Aorta (tissue), 5 donors: ENCODE data around the gene SPPL3. TPM values are rescaled to one million over a fixed set of nuclear protein-coding genes. Genes with fewer than 3 reads are reported as not detected.
"Not testable (repeated sequence)": the region's sequence is repeated elsewhere in the genome, so short reads cannot be mapped to it uniquely, and the experiment has no call there.

Source experiments
- ATAC-seq: fragments of 200-7000 bp; cut with Tn5 transposase; one replicate; pipeline ENCODE4 v1.9.1; 2022; ENCODE audit warnings: moderate library complexity; ENCODE audit not compliant: low FRiP score
- DNase-seq, 2 donors: peaks; one replicate each; pipeline ENCODE4 v3.0.0-alpha.2; 2020
- H3K27ac ChIP-seq, 2 donors: one replicate each; pipeline ENCODE4 v1.5.1; 2013; ENCODE audit warnings: low read length in 2 of 2, mild to moderate bottlenecking in 2 of 2, moderate library complexity in 2 of 2, control low read depth in 1 of 2, inconsistent platforms in 1 of 2, low read depth in 1 of 2
- H3K27me3 ChIP-seq, 2 donors: one replicate each; pipeline ENCODE4 v1.6.1; 2013; ENCODE audit warnings: control low read depth in 1 of 2, low read length in 1 of 2, mild to moderate bottlenecking in 1 of 2, moderate library complexity in 1 of 2; ENCODE audit not compliant: insufficient read depth in 2 of 2, control insufficient read depth in 1 of 2
- H3K36me3 ChIP-seq, 2 donors: one replicate each; pipeline ENCODE4 v1.6.1; 2013; ENCODE audit warnings: control low read depth in 1 of 2, low read length in 1 of 2, mild to moderate bottlenecking in 1 of 2; ENCODE audit not compliant: insufficient read depth in 2 of 2, control insufficient read depth in 1 of 2
- H3K4me1 ChIP-seq, 2 donors: one replicate each; pipeline ENCODE4 v1.6.1; 2013; ENCODE audit warnings: low read length in 2 of 2, control low read depth in 1 of 2, mild to moderate bottlenecking in 1 of 2, moderate library complexity in 1 of 2; ENCODE audit not compliant: insufficient read depth in 2 of 2, control insufficient read depth in 1 of 2
- H3K4me3 ChIP-seq, 2 donors: one replicate each; pipeline ENCODE4 v1.5.1; 2013; ENCODE audit warnings: low read length in 2 of 2, control low read depth in 1 of 2, mild to moderate bottlenecking in 1 of 2
- H3K9me3 ChIP-seq: one replicate; pipeline ENCODE4 v1.6.1; 2013; ENCODE audit warnings: mild to moderate bottlenecking, low read length; ENCODE audit not compliant: control insufficient read depth
- WGBS, 2 donors: extraction: QIAGEN DNeasy Blood & Tissue Kit; methylation state at CpG; one replicate each; pipeline ENCODE4 v1.1.7; 2013; 5-methylcytosine and 5-hydroxymethylcytosine counted together
- intact Hi-C, 2 donors: fragments of 100-400 bp; cut with DNase I; formaldehyde crosslinking; loops; one replicate each; pipeline versions ENCODE4 v1.14.2 to v1.15.0; 2022
- long read RNA-seq, 2 donors: library from polyadenylated mRNA; unstranded; transcript quantifications; one replicate each; pipeline ENCODE4 v2.0.0, GENCODE V29; 2020 to 2021
- polyA plus RNA-seq, 2 donors: library from polyadenylated mRNA; stranded (reverse); fragments of 200-250 nt; gene quantifications; one replicate each; pipeline ENCODE4 v1.2.3, GENCODE V29; 2013
- total RNA-seq, 2 donors: library from RNA; stranded (reverse); fragmentation: NEBNext Ultra II Directional; extraction: Animal tissue kit (Norgen Biotek cat#: 25700); gene quantifications; one replicate each; pipeline ENCODE4 v1.2.1, GENCODE V29; 2021
- donor health status: healthy with polysubstance abuse.
- donor health status: Bipolar disorder and iron deficiency.
- donor health status: DM: no; HTN: no; CAD: no.
- donor health status: DM: no; HTN: no; CAD: no.
- donor health status: DM: yes; HTN: yes; CAD: no.

SPPL3 gene, protein sequence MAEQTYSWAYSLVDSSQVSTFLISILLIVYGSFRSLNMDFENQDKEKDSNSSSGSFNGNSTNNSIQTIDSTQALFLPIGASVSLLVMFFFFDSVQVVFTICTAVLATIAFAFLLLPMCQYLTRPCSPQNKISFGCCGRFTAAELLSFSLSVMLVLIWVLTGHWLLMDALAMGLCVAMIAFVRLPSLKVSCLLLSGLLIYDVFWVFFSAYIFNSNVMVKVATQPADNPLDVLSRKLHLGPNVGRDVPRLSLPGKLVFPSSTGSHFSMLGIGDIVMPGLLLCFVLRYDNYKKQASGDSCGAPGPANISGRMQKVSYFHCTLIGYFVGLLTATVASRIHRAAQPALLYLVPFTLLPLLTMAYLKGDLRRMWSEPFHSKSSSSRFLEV
- total RNA-seq, result 10 to 100 TPM; 33.1 to 48.9 TPM
- 10 to 100 TPM in 1 of 2 donors, 1 to 10 TPM in 1; 5.4 to 21.7 TPM for polyA plus RNA-seq
- long read RNA-seq, donor 1, partial matches to known transcripts, result 4 of 12 reads
- long read RNA-seq, donor 1, other reads (novel, unspliced or antisense), result 5 of 12 reads
- long read RNA-seq, donor 2, full-length matches to known transcripts, result 33 of 49 reads
- long read RNA-seq, donor 2, partial matches to known transcripts, result 7 of 49 reads
- long read RNA-seq, donor 2, other reads (novel, unspliced or antisense), result 9 of 49 reads

DNA sequence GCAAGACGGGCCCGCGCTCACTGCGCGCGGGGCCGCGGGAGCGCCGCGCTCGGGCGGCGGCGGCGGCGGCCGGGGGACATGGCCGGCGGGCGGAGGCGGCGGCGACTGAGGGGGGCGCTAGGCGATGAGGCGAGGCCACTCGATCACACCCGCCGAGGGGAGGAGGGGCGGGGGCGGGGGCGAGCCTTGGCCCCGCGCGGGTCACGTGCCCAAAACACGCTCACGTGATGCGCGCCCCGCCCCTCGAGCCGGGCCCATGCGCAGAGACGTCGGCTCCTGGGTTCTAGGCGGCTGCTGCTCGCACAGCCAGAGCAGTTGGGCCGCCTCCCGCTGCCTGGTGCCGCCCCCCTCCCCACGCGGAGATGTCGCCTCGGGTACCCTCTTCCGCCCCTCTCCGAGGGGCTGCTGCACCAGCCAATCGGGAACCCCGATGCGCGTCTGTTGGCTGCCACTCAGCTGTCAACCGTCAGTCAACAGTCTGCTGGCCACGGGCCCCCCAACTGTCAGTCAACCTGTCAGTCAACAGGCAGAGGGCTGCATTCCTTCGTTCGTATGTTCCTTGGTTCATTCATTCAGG lies at the start of gene SPPL3:
SPPL3 (minus strand) TSS at position 162 of the 577 bp plus-strand sequence. CDS start 491 bp downstream, outside the sequence.
- peak; percentile 95 for ATAC-seq
- Histone ChIP-seq H3K4me3 (peak within 1 kb of the TSS; percentile 93 to 98), H3K27ac (peak within 1 kb of the TSS in 1 of 2 donors; percentile 39), H3K36me3 (no peaks in the 10 kb centered on the region), H3K9me3 (no peaks in the 10 kb centered on the region), H3K4me1 (peaks cover 1 to 8% of the 10 kb centered on the region in 2 donors), H3K27me3 (no peaks in the 10 kb centered on the region)
- intact Hi-C loops, result loop anchor here in 1 of 2 donors (10.0 kb wide), 1 partner anchor 69 kb away; no protein-coding TSS in a partner anchor
- peak; percentile 95 to 97 for DNase-seq
- WGBS, 2 donors, result 1% methylated on average over 42 to 66 of the region's 66 CpGs

DNA sequence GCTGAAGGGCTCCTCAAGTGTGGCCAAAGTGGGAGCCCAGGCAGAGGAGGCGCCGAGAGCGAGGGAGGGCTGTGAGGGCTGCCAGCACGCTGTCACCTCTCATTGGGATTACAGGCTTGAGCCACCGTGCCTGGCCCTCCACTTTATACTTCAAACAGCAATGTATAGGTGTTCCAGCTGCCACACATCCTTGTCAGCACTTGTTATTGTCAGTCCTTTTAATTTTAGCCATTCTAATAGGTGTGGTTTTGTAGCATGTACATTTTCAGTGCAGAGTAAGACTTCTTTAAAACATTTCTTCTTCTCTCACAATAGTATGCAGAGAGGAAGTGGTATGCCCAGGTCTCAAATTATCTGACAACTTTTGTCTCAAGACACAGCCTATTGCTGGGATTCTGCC lies 46.6 kb upstream of the SPPL3 start:
- Histone ChIP-seq H3K9me3 (peaks cover 2% of the 10 kb centered on the region), H3K36me3 (no peaks in the 10 kb centered on the region), H3K4me1 (no peaks in the 10 kb centered on the region), H3K4me3 (no peak overlapping the region), H3K27me3 (no peaks in the 10 kb centered on the region), H3K27ac (no peak overlapping the region)
- DNase-seq, result no peak
- intact Hi-C loops, result no loop called here
- 94 to 95% methylated on average over 5 of the region's 5 CpGs for WGBS, 2 donors
- ATAC-seq, result no peak

DNA sequence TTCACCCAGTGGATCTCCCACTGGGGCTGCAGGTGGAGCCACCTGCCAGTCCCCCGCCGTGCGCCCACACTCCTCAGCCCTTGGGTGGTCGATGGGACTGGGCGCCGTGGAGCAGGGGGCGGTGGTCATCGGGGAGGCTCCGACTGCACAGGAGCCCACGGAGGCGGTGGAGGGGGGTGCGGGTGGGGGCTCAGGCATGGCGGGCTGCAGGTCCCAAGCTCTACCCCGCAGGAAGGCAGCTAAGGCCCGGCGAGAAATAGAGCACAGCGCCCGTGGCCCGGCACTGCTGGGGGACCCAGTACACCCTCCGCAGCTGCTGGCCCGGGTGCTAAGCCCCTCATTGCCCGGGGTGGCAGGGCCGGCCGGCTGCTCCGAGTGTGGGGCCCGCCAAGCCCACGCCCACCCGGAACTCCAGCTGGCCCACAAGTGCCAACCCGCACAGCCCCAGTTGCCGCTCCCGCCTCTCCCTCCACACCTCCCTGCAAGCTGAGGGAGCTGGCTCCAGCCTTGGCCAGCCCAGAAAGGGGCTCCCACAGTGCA lies 46.2 kb upstream of the SPPL3 start:
- DNase-seq, result not testable (repeated sequence)

DNA sequence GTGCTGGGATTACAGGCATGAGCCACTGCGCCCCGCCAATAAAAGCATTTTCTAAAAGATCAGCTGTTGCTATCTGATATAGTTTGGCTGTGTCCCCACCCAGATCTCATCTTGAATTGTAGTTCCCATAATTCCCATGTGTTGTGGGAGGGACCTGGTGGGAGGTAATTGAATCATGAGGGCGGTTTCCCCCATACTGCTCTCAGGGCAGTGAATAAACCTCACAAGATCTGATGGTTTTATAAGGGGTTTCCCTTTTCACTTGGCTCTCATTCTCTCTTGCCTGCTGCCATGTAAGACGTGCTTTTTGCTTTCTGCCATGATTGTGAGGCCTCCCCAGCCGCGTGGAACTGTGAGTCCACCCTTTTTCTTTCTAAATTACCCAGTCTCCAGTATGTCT lies 41.4 kb upstream of the SPPL3 start:
- 87 to 88% methylated on average over 6 of the region's 6 CpGs for WGBS, 2 donors
- DNase-seq, intact Hi-C loops: not testable (repeated sequence)

More for the DNA sequence above, 46.2 kb upstream of the SPPL3 start:
- H3K9me3 ChIP-seq, H3K36me3 ChIP-seq, H3K27ac ChIP-seq, H3K4me3 ChIP-seq, H3K27me3 ChIP-seq, intact Hi-C loops, H3K4me1 ChIP-seq, ATAC-seq: not testable (repeated sequence)
- WGBS, 2 donors, result 97% methylated on average over 19 to 31 of the region's 31 CpGs

DNA sequence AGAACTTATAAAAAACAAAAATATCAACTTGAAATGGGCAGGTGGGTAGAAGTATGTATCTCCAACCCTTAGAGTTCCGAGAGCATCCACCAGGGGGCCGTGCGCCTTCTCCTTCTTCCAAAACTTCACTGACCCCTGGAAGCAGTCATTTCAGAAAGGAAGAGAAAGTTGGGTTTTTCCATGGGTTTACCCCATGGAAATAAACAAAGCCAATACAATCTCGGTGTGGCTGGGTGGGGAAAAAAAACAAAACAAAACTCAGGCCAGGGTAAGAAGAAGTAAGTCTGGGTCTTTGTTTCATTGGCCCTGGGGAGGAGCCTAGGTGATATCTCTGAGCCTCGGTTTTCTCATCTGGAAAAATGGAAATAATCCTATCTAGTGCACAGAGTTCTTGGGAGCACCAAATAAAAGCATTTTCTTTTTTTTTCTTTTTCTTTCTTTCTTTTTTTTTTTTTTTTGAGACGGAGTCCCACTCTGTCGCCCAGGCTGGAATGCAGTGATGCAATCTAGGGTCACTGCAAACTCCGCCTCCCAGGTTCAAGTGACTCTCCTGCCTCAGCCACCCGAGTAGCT lies 40.6 kb upstream of the SPPL3 start:
- ATAC-seq, result no peak
- H3K4me3 ChIP-seq, result no peak overlapping the region
- no peaks in the 10 kb centered on the region for H3K9me3 ChIP-seq
- WGBS, 2 donors, result 46 to 47% methylated on average over 9 of the region's 9 CpGs
- peak; percentile 72 to 80 for DNase-seq
- intact Hi-C loops, result no loop called here
- H3K27ac ChIP-seq, result no peak overlapping the region
- no peaks in the 10 kb centered on the region for H3K4me1 ChIP-seq
- no peaks in the 10 kb centered on the region for H3K27me3 ChIP-seq
- H3K36me3 ChIP-seq, result no peaks in the 10 kb centered on the region

More for the DNA sequence above, 41.4 kb upstream of the SPPL3 start:
- not testable (repeated sequence) for H3K4me1 ChIP-seq, ATAC-seq, H3K4me3 ChIP-seq, H3K36me3 ChIP-seq, H3K27ac ChIP-seq, H3K9me3 ChIP-seq, H3K27me3 ChIP-seq

DNA sequence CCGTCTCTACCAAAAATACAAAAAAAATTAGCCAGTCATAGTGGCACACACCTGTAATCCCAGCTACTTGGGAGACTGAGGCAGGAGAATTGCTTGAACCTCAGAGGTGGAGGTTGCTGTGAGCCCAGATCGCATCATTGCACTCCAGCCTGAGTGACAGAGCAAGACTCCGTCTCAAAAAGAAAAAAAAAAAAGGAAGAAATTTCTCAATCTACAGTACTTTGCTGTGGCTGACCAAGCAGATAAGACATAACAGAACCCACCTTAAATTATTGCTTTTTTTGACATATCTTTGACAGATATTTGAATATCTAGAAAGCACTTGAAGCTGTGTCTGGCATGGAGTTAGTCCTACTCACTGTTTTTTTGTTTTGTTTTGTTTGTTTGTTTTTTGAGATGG lies 39.3 kb upstream of the SPPL3 start:
- no peaks in the 10 kb centered on the region for H3K9me3 ChIP-seq
- H3K27me3 ChIP-seq, result no peaks in the 10 kb centered on the region
- no peaks in the 10 kb centered on the region for H3K4me1 ChIP-seq
- H3K4me3 ChIP-seq, result no peak overlapping the region
- ATAC-seq, result no peak
- intact Hi-C loops, result no loop called here
- 72 to 75% methylated on average over 3 of the region's 3 CpGs for WGBS, 2 donors
- no peak for DNase-seq
- H3K36me3 ChIP-seq, result no peaks in the 10 kb centered on the region
- no peak overlapping the region for H3K27ac ChIP-seq

DNA sequence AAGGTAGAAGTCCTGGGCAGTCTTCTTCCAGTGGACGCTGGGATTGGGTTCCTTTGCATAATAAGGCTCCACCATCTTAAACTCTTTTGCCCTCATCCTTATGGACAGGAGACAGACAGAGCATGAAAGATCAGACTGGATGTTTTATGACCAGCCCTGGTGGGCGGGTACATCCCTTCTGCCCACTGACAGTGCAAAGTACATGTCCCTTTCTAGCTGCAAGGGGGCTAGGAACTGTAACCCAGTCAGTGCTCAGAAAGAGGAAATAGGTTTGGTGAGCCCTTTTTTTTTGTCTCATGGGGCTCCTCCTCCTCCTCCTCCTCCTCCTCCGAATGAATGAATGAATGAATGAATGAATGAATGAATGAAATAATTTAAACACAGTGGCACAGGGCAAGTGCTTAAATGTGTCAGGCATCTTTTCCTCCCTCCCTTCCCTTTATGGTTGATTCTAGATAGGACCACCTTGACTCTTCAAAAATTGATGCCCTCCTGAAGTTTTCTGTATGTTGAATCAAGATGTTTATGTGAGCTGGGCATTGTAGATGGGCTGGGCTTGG lies 37.8 kb upstream of the SPPL3 start:
- H3K27me3 ChIP-seq, result no peaks in the 10 kb centered on the region
- ATAC-seq (no peak), DNase-seq (peak in 1 of 2 donors; percentile 24)
- no peaks in the 10 kb centered on the region for H3K36me3 ChIP-seq
- no peaks in the 10 kb centered on the region for H3K9me3 ChIP-seq
- 60 to 66% methylated on average over 3 of the region's 3 CpGs for WGBS, 2 donors
- H3K4me3 ChIP-seq, result no peak overlapping the region
- no peak overlapping the region for H3K27ac ChIP-seq
- no peaks in the 10 kb centered on the region for H3K4me1 ChIP-seq
- intact Hi-C loops, result no loop called here

DNA sequence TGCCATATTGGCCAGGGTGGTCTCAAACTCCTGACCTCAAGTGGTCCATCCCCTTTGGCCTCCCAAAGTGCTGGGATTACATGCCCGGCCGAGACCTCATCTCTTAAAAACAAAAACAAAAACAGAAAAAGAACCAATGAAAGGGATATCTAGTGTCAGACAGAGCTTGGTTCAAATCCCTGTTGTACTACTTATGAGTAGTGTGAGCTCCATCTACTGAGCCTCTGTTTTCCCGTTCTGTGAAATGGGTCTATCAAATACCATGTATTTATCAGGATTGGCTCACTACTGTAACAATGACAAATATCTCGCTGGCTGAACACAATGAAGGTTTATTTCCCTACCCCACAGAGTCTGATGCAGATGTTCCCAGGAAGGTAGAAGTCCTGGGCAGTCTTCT lies 37.3 kb upstream of the SPPL3 start:
- H3K4me1 ChIP-seq, result no peaks in the 10 kb centered on the region
- no peaks in the 10 kb centered on the region for H3K9me3 ChIP-seq
- WGBS, 2 donors, result 89 to 92% methylated on average over 4 of the region's 4 CpGs
- no peak for DNase-seq
- no peak overlapping the region for H3K4me3 ChIP-seq
- no peaks in the 10 kb centered on the region for H3K27me3 ChIP-seq
- H3K36me3 ChIP-seq, result no peaks in the 10 kb centered on the region
- no peak for ATAC-seq
- no peak overlapping the region for H3K27ac ChIP-seq
- intact Hi-C loops, result no loop called here
